Esophagus mucosa (tissue), 1 donor: Measurements from ENCODE around the gene SLF1. TPM values are rescaled to one million over a fixed set of nuclear protein-coding genes. Genes with fewer than 3 reads are reported as not detected.
"Not testable (repeated sequence)": the region's sequence is repeated elsewhere in the genome, so short reads cannot be mapped to it uniquely, and the experiment has no call there.

Experiments
- ATAC-seq: fragments of 200-7000 bp; cut with Tn5 transposase; one replicate; pipeline ENCODE4 v1.9.1; 2020
- total RNA-seq: library from RNA; stranded (reverse); gene quantifications from one replicate; pipeline ENCODE4 v1.2.4, GENCODE V29; 2023
- donor health status: DM: yes; HTN: yes; CAD: no.

The SLF1 gene
- 5.0 TPM for total RNA-seq

- ATAC-seq, result peak; percentile 99
Observed at GRCh38 chr5:94618493-94619328, at the start of gene SLF1, which contains the start of gene KIAA0825. SLF1 (plus strand) TSS chr5:94618669; CDS start chr5:94628811, 10,142 bp downstream. KIAA0825 (minus strand) TSS chr5:94618604; CDS start chr5:94537126, 81,478 bp downstream.

- no peak for ATAC-seq
Observed at GRCh38 chr5:94571415-94571814, 47.1 kb upstream of the SLF1 start.

- not testable (repeated sequence) for ATAC-seq
Observed at GRCh38 chr5:94573349-94573748, 45.1 kb upstream of the SLF1 start.

GRCh38 chr5:94575196-94575595 lies 43.3 kb upstream of the SLF1 start:
- no peak for ATAC-seq

- no peak for ATAC-seq
Observed at GRCh38 chr5:94577466-94578245, 40.8 kb upstream of the SLF1 start.

GRCh38 chr5:94595281-94595840 lies 23.1 kb upstream of the SLF1 start:
- no peak for ATAC-seq

GRCh38 chr5:94613583-94613982 lies 4.9 kb upstream of the SLF1 start:
- ATAC-seq, result no peak

GRCh38 chr5:94614156-94614805 lies 4.2 kb upstream of the SLF1 start:
- no peak for ATAC-seq

GRCh38 chr5:94615862-94616261 lies 2.6 kb upstream of the SLF1 start:
- ATAC-seq, result no peak

- ATAC-seq, result peak; percentile 77
Observed at GRCh38 chr5:94618029-94618492, 408 bp upstream of the SLF1 start.

- ATAC-seq, result no peak
Observed at GRCh38 chr5:94620256-94620655, 1.8 kb downstream of the SLF1 start.

- ATAC-seq, result no peak
Observed at GRCh38 chr5:94621763-94622162, 3.3 kb downstream of the SLF1 start.

GRCh38 chr5:94623011-94623410 lies 4.5 kb downstream of the SLF1 start:
- no peak for ATAC-seq

- ATAC-seq, result no peak
Observed at GRCh38 chr5:94623877-94624276, 5.4 kb downstream of the SLF1 start.

- ATAC-seq, result no peak
Observed at GRCh38 chr5:94627191-94627590, 8.7 kb downstream of the SLF1 start.

GRCh38 chr5:94632024-94632423 lies 13.6 kb downstream of the SLF1 start:
- ATAC-seq, result no peak

- no peak for ATAC-seq
Observed at GRCh38 chr5:94640176-94640575, 21.7 kb downstream of the SLF1 start.

GRCh38 chr5:94645053-94645452 lies 26.6 kb downstream of the SLF1 start:
- ATAC-seq, result no peak

- ATAC-seq, result no peak
Observed at GRCh38 chr5:94646758-94647157, 28.3 kb downstream of the SLF1 start.

- ATAC-seq, result no peak
Observed at GRCh38 chr5:94649874-94650273, 31.4 kb downstream of the SLF1 start.

GRCh38 chr5:94658272-94658671 lies 39.8 kb downstream of the SLF1 start:
- no peak for ATAC-seq

GRCh38 chr5:94660506-94660905 lies 42.0 kb downstream of the SLF1 start:
- ATAC-seq, result no peak

- no peak for ATAC-seq
Observed at GRCh38 chr5:94661086-94661485, 42.6 kb downstream of the SLF1 start.
